ENCODE data around the gene OR11A1.
"Not testable (repeated sequence)": the region's sequence is repeated elsewhere in the genome, so short reads cannot be mapped to it uniquely, and the experiment has no call there.

The OR11A1 gene

DNA sequence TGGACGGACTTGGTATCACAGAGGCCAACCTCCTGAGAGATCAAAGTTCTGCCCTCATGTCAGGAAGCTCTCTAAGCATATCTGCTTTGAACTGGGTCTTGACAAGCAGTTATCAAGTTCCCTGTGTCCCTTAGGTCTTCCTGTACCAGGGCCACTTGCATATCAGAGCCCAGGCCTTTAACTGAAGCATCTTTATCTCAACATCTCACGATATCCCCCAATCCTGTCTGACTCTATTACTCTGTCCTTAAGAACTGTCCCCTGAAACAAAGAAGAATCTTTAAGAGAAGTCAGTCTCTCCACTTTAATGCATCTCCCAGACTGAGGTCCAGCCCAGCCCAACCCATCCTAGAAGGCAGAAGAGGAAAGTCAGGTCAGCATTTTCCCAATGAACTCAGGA, 22.7 kb upstream of the OR11A1 start:
- DNase-seq (ENCODE audit: low read depth in 4 of 4, low spot score in 1 of 4) = no peak

DNA sequence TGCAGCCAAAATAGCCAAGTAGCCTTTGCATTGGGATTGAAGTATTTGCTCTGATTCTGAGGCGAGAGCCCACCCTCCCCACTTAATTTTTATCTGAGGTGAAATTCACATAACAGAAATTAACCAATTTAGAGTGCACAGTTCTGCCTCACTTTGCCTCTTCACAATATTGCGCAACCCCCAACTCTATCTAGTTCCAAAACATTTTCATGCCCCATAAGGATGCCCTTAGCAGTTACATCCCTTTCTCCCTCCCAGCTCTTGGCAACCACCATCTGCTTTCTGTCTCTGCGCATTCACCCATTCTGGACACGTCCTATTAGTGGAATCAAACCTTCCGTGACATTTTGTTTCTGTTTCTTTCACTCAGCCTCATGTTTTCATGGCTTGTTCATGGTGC, 21.9 kb upstream of the OR11A1 start:
- no peak for DNase-seq (ENCODE audit: low read depth in 4 of 4, low spot score in 1 of 4)

DNA sequence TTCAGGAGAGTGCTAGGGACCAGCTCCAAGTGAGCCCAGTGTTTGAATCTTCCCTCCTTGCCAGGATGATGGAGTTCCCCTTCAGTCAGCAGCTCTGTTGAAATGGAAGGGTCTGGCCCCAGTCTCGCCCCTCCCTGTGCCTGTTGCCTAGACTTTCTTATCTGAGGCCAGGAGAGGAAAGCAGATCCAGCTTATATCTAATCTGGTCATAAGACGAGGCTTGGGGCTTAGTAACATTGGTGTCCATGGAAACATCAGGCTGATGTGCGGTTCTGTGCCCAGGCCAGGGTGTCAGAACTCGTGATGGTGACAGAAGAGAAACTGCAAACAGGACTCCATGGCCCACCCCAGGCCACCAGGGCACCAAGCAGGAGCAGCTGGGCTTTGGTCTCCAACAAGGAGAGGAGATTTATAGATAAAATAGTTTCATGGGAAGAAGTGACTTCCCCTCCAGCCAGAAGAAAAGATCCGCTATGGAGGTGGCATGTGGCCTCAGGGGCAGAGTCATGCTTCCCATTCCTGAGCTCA, 21.1 kb upstream of the OR11A1 start:
- DNase-seq (ENCODE audit: low read depth in 4 of 4, low spot score in 1 of 4) = no peak

DNA sequence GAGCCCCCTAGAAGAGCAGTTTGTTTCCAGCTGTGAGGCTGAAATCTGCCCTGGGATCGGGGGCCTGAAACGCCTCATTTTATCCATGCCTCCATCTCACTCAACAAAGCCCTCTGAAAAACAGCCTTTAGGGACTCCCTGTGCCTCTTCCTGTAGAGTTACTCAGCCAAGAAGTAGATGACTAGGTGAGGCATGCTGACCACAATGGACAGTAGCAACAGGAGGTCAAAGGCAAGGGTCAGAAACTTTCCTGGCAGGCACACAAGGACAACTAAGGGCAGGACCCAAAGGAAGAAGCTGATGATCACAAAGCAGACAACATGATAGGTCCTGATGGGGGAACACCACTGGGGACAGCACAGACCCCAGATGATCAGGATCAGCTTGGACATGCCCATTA, 18.1 kb upstream of the OR11A1 start:
- DNase-seq (ENCODE audit: low read depth in 4 of 4, low spot score in 1 of 4) = no peak

DNA sequence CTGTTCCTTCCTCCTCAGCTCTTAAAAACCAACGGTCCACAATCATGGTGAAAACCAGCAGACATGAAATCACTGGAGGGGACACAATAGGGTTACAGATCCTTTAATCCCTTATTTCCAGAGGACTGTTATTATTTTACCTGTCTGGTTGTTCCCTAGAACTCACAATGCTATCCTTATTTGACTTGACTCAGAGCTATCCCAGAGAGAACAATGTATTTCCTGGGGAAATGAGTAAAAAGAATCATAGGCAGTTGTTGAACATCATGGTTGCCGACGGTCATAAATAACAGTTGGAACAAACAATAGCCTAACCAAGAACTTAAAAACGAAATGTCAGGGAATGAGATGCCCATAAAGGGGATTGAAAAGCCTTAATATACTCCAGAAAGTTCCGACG, 9.4 kb upstream of the OR11A1 start:
- no peak for DNase-seq (ENCODE audit: low read depth in 4 of 4, low spot score in 1 of 4)

DNA sequence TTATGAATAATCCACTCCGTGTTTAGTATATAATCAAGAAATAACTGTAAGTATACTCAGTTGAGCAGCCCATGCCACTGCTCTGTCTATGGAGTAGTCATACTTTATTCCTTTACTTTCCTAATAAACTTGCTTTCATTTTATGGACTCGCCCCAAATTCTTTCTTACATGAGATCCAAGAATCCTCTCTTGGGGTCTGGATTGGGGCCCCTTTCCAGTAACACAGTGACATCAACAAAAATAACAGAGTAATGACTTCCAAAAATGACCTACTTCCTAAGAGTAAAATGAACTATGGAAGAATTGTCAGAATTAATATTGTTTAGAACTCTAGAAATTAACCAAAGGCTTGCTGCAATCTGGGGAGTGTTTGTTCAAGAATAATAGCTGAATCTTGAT, 8.9 kb upstream of the OR11A1 start:
- DNase-seq (ENCODE audit: low read depth in 4 of 4, low spot score in 1 of 4) = no peak

DNA sequence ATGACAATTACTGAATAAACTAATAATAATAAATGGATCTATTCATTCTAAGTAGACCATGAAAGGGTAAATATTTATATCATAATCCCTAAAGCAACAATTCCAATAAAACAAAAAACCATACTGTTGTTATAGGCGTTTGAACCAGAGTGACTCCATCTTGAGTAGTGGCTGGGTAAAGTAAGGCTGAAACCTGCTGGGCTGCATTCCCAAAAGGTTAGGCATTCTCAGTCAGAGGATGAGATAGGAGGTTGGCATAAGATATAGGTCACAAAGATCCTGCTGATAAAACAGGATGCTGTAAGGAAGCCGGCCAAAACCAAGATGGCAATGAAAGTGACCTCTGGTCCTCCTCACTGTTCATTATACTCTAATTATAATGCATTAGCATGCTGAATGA, 8.4 kb upstream of the OR11A1 start:
- DNase-seq (ENCODE audit: low read depth in 4 of 4, low spot score in 1 of 4) = no peak

DNA sequence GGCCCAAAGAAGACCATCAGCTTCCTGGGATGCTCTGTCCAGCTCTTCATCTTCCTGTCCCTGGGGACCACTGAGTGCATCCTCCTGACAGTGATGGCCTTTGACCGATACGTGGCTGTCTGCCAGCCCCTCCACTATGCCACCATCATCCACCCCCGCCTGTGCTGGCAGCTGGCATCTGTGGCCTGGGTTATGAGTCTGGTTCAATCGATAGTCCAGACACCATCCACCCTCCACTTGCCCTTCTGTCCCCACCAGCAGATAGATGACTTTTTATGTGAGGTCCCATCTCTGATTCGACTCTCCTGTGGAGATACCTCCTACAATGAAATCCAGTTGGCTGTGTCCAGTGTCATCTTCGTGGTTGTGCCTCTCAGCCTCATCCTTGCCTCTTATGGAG, 5.2 kb upstream of the OR11A1 start:
- DNase-seq (ENCODE audit: low read depth in 4 of 4, low spot score in 1 of 4) = no peak

DNA sequence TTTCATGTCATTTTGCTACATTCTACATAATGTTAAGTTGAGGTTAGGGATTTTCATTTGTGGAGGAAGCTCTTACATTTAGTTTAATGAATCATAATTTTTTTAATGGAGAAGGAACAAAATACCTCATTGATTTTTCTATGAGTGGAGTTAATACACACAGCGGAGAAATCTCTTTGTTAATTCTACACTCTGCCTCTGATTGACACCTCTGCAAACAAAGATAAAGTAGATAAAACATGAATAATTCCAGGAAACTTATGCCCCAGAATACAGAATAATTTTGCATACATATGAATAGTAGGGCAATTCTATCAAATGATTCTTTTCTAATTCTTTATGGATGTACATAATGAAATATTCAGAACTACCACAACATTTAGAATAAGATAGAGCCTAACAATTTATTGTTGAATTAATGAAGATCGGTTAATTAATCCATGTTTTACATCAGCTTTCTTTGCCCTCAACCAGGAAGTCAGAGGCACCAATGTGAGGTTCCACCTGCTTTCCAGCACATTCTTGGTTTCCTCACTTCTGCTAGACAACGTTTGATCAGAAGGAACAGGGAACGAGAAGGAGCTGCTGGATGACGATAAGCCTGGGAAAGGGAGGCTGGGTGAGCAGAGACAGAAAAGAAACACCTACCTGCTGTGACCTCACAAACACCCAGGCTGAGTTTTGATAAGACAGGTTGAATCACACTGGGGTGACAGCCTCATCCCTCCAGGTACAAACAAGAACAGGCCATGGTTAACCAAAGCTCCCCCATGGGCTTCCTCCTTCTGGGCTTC, 4.3 kb upstream of the OR11A1 start:
- DNase-seq (ENCODE audit: low read depth in 4 of 4, low spot score in 1 of 4) = no peak

DNA sequence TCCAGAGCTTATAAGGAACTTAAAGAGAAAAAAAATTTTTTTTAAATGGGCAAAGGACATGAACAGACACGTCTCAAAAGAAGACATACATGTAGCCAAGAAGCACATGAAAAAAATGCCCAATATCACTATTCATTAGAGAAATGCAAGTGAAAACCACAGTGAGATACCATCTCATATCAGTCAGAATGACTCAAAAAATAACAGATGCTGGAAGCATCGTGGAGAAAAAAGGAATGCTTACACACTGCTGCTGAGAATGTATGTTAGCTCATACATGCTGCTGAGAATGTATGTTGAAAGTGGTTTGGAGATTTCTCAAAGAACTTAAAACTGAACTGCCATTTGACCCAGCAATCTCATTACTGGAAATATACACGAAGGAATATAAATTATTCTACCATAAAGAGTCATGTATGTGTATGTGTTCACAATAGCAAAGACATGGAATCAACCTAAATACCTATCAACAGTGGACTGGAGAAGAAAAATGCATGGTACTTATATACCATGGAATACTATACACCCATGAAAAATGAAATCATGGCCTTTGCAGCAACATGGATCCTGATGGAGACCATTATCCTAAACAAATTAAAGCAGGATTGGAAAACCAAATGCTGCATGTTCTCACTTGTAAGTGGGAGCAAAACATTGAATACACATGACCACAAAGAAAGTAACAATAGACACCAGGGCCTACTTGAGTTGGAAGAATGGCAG, 5.2 kb downstream of the OR11A1 start:
- DNase-seq (ENCODE audit: low read depth in 4 of 4, low spot score in 1 of 4) = no peak

DNA sequence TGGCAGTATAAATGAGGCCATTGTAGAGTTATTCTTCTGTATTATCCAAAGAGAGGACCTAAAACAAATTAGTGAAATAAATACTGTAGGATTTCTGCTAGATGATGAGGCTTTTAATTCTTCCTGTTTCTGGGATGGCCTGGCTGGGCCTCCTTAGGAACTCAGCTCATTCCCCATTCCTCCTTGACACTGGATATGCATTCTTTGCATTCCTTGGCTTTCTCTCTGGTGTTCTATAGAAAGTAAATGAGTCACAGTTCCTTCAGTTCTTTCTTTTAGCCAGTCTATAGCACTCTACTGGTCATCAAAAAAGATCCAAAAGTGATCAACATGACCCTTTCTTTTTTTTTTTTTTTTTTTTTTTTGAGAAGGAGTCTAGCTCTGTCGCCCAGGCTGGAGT, 9.2 kb downstream of the OR11A1 start:
- DNase-seq (ENCODE audit: low read depth in 4 of 4, low spot score in 1 of 4) = no peak

DNA sequence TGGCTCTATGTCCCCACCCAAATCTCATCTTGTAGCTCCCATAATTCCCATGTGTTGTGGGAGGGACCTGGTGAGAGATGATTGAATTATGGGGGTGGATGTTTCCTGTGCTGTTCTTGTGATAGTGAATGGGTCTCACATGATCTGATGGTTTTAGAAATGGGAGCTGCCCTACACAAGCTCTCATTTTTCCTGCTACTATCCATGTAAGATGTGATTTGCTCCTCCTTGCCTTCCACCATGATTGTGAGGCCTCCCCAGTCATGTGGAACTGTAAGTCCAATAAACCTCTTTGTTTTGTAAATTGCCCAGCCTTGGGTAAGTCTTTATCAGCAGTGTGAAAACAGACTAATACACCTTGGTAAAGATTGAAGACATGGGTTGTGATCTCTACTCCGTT, 12.8 kb downstream of the OR11A1 start:
- not testable (repeated sequence) for DNase-seq (ENCODE audit: low read depth in 4 of 4, low spot score in 1 of 4)

DNA sequence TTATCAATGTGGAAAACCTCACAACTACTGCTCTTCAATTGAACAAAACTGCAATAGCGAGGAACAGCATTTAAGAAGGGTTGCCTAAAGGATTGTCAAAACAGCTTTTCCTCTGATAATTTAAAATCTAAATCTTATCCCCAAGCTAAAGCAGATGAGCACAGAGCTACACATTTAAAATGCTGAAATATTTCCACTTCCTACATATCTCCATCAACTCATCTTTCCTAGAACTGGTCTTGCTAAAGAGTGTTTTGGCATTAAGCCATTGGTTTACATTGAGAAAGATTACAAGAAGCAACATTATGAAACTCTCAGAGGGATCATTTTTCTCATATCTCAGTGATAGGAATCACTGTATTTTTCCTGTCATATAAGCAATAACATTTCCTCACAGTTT, 14.2 kb downstream of the OR11A1 start:
- no peak for DNase-seq (ENCODE audit: low read depth in 4 of 4, low spot score in 1 of 4)

DNA sequence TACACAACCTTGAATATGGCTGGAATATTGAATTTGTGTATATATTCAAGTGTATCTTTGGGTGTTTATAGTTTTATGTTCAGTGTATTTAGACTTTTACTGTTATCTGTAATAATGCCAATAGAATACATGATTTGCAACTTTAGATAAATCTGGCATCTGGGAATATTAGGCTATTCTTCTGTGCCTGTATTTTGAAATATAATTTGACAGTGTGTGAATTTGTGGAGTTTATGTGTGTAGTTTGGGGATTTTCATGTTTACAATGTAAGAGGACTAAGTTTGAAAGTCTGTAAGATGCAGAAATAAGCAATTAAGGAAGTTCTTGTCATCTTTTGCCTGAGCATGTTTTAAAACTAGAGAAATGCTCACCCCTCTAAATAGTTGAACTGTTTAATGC, 17.9 kb downstream of the OR11A1 start, which contains the start of gene OR10C1:
TSS of gene OR10C1 (plus strand) at position 301 of the 400 bp plus-strand sequence. CDS start 710 bp downstream, outside the sequence.
- no peak for DNase-seq (ENCODE audit: low read depth in 4 of 4, low spot score in 1 of 4)

DNA sequence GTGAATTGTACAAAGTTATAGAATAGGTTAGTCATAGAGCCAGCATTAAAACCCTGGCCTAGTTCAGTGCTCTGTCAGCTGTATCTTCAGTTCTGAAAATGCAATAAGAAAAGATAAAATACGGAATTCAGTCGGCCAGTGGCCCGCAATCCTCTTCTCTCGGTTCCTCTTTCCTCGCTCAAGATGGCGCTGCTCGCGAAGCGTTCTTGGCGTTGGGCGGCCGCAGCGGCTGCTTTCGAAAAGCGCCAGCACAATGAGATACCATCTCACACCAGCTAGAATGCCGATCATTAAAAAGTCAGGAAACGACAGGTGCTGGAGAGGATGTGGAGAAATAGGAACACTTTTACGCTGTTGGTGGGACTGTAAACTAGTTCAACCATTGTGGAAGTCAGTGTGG, 20.1 kb downstream of the OR11A1 start:
- DNase-seq (ENCODE audit: low read depth in 4 of 4, low spot score in 1 of 4) = not testable (repeated sequence)

DNA sequence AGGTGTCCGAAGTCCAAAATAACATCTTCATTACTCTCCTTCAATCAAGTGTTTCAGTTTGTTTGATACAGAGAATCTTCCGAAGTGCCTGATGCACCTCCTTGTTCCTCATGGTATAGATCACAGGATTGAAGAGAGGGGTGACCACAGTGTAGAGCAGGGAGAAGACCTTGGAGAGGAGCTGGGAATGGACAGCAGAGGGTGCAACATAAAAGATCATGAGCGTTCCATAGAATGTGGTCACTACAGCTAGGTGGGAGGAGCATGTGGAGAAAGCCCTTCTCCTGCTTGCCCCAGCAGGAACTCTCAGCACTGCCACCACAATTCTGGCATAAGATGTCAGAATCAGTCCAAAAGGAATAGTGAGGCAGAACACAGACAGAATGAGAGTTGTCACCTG, 30.2 kb downstream of the OR11A1 start:
- no peak for DNase-seq (ENCODE audit: low read depth in 4 of 4, low spot score in 1 of 4)

DNA sequence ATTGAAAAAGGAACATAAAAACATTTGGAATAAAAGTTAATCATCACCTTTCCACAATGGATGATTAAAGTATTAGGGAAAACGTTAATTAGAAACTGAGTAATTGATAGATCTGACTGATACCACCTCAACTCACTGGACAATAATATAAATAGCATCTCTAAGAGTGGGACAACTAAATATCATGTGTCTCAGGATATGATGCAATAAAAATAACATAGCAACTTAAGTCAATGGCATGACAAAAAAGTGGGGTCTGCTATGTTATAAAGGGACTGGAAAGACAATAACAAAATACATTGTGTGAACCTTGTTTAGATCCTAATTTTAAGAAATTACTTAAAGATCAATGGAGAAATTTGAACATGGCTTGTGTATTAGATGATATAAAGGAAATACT, 31.8 kb downstream of the OR11A1 start:
- DNase-seq (ENCODE audit: low read depth in 4 of 4, low spot score in 1 of 4) = no peak

DNA sequence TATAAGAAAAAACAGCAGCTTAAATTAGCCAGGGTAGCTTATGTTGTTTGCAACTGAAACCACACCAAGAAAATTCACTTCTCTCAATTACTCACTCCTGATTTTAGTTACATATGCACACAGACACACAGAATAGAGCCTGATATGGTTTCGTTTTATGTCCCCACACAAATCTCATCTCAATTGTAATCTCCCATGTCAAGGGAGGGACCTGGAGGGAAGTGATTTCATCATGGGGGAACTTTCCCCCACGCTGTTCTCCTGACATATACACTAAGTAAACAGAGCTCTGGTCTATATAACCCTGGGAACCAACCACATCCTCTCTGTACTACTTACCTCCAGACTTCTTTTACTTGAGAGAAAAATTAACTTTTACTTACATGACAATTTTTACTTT, 32.3 kb downstream of the OR11A1 start:
- no peak for DNase-seq (ENCODE audit: low read depth in 4 of 4, low spot score in 1 of 4)

DNA sequence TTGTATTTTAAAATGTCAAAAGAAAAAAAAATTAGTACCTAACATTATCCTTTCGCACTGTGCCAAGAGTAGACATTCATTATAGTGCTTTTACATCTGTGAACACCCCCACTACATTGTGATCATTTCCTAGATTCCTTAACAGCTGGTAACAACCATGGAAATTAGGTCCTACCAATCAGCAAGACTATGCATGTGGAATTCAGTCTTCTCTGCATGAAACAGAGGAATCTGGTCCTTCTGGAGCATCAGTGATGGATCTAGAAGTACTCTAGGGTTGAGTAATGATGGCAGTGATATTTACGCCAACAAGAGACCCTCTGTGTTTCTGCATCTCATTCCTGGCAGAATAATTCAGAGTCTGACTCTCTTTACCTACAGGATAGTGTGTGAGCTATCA, 32.7 kb downstream of the OR11A1 start:
- DNase-seq (ENCODE audit: low read depth in 4 of 4, low spot score in 1 of 4) = no peak

DNA sequence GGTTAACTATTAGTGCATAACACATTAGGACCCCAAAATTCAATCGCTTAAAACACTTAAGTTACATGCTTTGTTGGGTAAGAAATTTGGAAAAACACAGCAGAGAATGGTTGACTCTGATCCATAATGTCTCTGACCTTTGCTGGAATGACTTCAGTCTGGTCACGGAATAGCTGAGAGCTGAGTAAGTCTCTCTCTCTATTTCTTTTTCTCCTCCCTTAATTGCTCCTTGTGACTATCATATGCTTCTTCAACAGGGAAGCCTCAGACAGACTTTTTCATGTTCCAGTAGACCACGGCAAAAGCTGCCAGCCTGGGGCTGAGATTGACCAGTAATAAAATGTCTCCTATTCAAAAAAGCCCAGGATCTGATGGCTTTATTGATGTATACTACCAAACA, 37.4 kb downstream of the OR11A1 start:
- no peak for DNase-seq (ENCODE audit: low read depth in 4 of 4, low spot score in 1 of 4)

DNA sequence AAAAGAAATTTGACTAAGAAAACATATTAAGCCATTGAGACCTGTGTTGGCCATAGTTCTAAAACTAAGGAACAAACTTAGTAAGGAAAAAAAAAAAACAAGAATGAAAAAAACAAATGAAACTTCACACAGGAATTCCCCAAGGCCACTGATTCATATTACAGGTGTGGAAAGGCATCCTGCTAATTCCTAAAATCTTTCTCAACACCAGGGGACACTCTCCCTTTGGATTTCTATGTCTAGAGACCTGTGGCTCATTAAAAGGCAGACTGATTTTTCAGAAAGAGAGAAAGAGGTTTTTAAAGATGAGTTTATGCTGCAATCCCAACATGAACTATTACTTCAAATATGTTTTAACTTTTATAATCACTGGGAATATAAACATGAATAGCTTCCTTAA, 42.3 kb downstream of the OR11A1 start, which contains the start of gene OR12D1:
TSS of gene OR12D1 (plus strand) at position 341 of the 400 bp plus-strand sequence.
- DNase-seq (ENCODE audit: low read depth in 4 of 4, low spot score in 1 of 4) = no peak

DNA sequence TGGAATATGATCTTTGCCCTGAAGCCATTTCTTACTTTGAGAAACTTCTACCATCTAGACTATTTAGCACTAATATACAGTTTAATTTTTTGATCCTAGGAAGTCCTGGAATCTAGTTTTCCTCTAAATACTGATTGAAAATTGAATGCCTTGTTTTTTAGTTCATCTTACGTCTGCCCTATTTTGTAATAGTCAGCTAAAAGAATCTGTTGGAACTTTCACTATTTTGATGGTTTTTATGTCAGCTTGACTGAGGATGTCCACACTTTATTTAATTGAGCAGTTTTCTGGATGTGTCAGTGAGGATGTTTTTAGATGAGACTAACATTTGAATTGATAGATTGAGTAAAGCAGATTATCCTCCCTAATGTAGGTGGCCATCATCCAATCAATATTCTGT, 53.1 kb downstream of the OR11A1 start:
- DNase-seq (ENCODE audit: low read depth in 4 of 4, low spot score in 1 of 4) = no peak

All from stimulated activated CD4-positive, alpha-beta T cell treated with anti-CD3 and anti-CD28 coated beads, Interleukin-1b, Interleukin-23, amount 100 ng/mL, for 24 hours (primary cell).